ENCODE data around the gene APH1A.
"Not testable (repeated sequence)": the region's sequence is repeated elsewhere in the genome, so short reads cannot be mapped to it uniquely, and the experiment has no call there.

Gene APH1A
- long read RNA-seq, transcript APH1A-202 (6 exons, 2,353 nt): major isoform, 318 of 487 reads
- long read RNA-seq, transcript APH1A-203 (7 exons, 1,713 nt): minor isoform, 108 of 487 reads
- long read RNA-seq, partial matches to known transcripts: 6 of 487 reads
- long read RNA-seq, other reads (novel, unspliced or antisense): 51 of 487 reads

GRCh38 chr1:150268705-150269403 lies at the start of gene APH1A:
APH1A (minus strand) TSS chr1:150269016; CDS start chr1:150268810, 206 bp downstream.
- no peaks in the 10 kb centered on the region for H3K27me3 ChIP-seq (ENCODE audit: insufficient read depth, poor library complexity, severe bottlenecking)
- peak; percentile 26; the same call in 1 of the 2 replicates for TF ChIP-seq POLR2AphosphoS5 (IDR thresholded peaks at IDR 0.05; ENCODE audit: low read depth)
- TF ChIP-seq REST (IDR thresholded peaks at IDR 0.05; ENCODE audit: insufficient replicate concordance, low read depth): no peak
- TF ChIP-seq SPI1 (IDR thresholded peaks at IDR 0.05; ENCODE audit: borderline replicate concordance, low read depth): peak; percentile 73; the same call in 1 of the 2 replicates
- TF ChIP-seq GABPA (IDR thresholded peaks at IDR 0.05; ENCODE audit: low read depth): peak; percentile 77
- peak within 1 kb of the TSS; percentile 91 for H3K4me3 ChIP-seq (replicated peaks; ENCODE audit: insufficient read depth, low read length)
- DNase-seq (ENCODE audit: low read depth in 1 of 2, low spot score in 1 of 2): peak; percentile 95 to 98
- H3K27ac ChIP-seq (replicated peaks): peak within 1 kb of the TSS; percentile 92

- DNase-seq (ENCODE audit: low read depth in 1 of 2, low spot score in 1 of 2); H3K27ac ChIP-seq (replicated peaks); H3K4me3 ChIP-seq (replicated peaks; ENCODE audit: insufficient read depth, low read length); H3K27me3 ChIP-seq (ENCODE audit: insufficient read depth, poor library complexity, severe bottlenecking): not testable (repeated sequence)
Measured at GRCh38 chr1:150314691-150315090, 45.9 kb upstream of the APH1A start.

- TF ChIP-seq POLR2AphosphoS5 (IDR thresholded peaks at IDR 0.05; ENCODE audit: low read depth): no peak
- TF ChIP-seq CTCF (IDR thresholded peaks at IDR 0.05; ENCODE audit: insufficient read depth, low read length): no peak
- TF ChIP-seq REST (IDR thresholded peaks at IDR 0.05; ENCODE audit: insufficient replicate concordance, low read depth): no peak
- no peak for TF ChIP-seq GABPA (IDR thresholded peaks at IDR 0.05; ENCODE audit: low read depth)
- TF ChIP-seq SPI1 (IDR thresholded peaks at IDR 0.05; ENCODE audit: borderline replicate concordance, low read depth): no peak
- H3K27me3 ChIP-seq (ENCODE audit: insufficient read depth, poor library complexity, severe bottlenecking): no peaks in the 10 kb centered on the region
Measured at GRCh38 chr1:150311762-150312161, 42.9 kb upstream of the APH1A start.

GRCh38 chr1:150309758-150310508 lies 41.1 kb upstream of the APH1A start:
- no peak overlapping the region for H3K4me3 ChIP-seq (replicated peaks; ENCODE audit: insufficient read depth, low read length)
- no peak for TF ChIP-seq CTCF (IDR thresholded peaks at IDR 0.05; ENCODE audit: insufficient read depth, low read length)
- no peak for TF ChIP-seq SPI1 (IDR thresholded peaks at IDR 0.05; ENCODE audit: borderline replicate concordance, low read depth)
- TF ChIP-seq POLR2AphosphoS5 (IDR thresholded peaks at IDR 0.05; ENCODE audit: low read depth): no peak
- no peak for TF ChIP-seq REST (IDR thresholded peaks at IDR 0.05; ENCODE audit: insufficient replicate concordance, low read depth)
- TF ChIP-seq GABPA (IDR thresholded peaks at IDR 0.05; ENCODE audit: low read depth): no peak

More at GRCh38 chr1:150311762-150312161, 42.9 kb upstream of the APH1A start:
- H3K27ac ChIP-seq (replicated peaks): no peak overlapping the region
- DNase-seq (ENCODE audit: low read depth in 1 of 2, low spot score in 1 of 2): no peak
- H3K4me3 ChIP-seq (replicated peaks; ENCODE audit: insufficient read depth, low read length): no peak overlapping the region

GRCh38 chr1:150308585-150308984 lies 39.8 kb upstream of the APH1A start:
- not testable (repeated sequence) for H3K27ac ChIP-seq (replicated peaks); H3K4me3 ChIP-seq (replicated peaks; ENCODE audit: insufficient read depth, low read length); DNase-seq (ENCODE audit: low read depth in 1 of 2, low spot score in 1 of 2); H3K27me3 ChIP-seq (ENCODE audit: insufficient read depth, poor library complexity, severe bottlenecking)

More at GRCh38 chr1:150309758-150310508, 41.1 kb upstream of the APH1A start:
- no peak for DNase-seq (ENCODE audit: low read depth in 1 of 2, low spot score in 1 of 2)
- Histone ChIP-seq H3K27ac (replicated peaks) (no peak overlapping the region), H3K27me3 (ENCODE audit: insufficient read depth, poor library complexity, severe bottlenecking) (no peaks in the 10 kb centered on the region)
